ENCODE data around the gene OR8H1.

Gene OR8H1

DNA sequence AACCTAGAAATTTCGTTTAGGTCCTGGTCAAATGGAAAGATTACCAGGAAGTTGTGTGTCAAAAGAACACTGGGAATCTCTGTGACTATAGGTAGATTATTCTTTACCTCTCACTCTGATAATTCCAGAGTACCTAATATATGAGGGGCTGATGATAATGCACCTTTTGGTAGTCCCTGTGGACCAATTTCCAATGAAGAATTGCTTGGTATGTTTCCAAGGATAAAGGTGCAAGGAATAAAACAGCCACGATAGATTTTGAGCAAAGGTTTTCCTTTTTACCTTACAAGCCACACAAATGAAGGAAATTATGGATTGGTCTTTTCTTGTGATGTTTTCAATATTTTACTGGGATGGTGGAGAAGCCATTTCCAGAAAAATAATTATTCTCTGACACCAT, at the start of gene OR8H1:
Gene OR8H1 (minus strand): TSS at position 101 of the 400 bp plus-strand sequence. CDS start 1,192 bp downstream, outside the sequence.
- H3K4me3 ChIP-seq (ENCODE audit: low read depth, low read length) = no peak within 1 kb of the TSS

GRCh38 chr11:56340289-56340688, 48.2 kb upstream of the OR8H1 start:
- no peak overlapping the region for H3K4me3 ChIP-seq (ENCODE audit: low read depth, low read length)

GRCh38 chr11:56333156-56333555, 41.1 kb upstream of the OR8H1 start:
- no peak overlapping the region for H3K4me3 ChIP-seq (ENCODE audit: low read depth, low read length)

DNA sequence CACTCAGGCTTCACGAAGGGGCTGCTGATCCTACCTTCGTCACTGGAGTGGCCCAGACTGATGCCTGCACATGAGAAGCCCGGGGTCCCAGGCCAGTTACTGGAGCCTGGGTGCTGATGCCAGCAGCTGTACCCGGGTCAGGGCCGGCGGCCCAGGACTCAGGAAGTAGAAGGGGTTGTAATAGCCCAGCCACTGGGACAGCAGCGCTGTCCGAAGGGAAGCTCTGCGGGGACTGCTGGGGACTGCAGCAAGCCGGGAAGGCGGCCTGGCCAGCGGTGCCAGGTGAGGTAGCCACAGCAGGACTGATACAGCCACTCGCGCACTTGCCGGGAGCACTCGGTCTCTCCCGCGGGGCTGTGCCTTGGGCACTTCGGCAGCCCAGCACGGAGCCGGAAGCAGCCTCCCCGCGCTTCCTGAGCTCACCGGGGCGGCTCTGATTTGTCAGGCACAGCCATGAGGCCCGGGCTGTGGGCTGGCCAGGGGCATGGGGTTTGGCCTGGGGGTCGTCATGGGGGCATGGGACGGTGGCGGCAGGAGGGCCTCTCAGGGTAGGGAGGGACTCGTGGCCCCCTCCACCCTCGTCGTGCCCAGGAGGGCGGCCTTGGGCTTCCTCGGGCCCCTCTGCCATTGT, 39.9 kb upstream of the OR8H1 start:
- H3K4me3 ChIP-seq (ENCODE audit: low read depth, low read length) = no peak overlapping the region

DNA sequence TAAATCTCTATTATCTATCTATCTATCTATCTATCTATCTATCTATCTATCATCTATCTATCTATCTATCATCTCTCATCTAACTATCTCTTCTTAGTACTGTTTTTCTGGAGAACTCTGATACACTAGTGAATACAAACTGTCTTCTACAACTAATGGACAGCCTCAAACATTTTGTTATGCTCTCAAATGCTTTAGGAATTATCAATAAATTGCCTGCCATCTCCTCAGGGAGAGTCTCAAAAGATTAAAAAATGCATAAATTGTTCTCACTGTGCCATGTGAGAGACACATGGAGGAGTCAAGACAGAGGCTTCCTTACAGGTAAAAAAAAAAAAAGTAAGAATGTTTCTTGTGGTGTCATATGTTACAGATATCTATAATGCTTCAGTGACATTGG, 22.8 kb upstream of the OR8H1 start, which contains the start of gene OR8K3:
Gene OR8K3 (plus strand): TSS at position 301 of the 400 bp plus-strand sequence. CDS start 3,163 bp downstream, outside the sequence.
- H3K4me3 ChIP-seq (ENCODE audit: low read depth, low read length) = no peak within 1 kb of the TSS

DNA sequence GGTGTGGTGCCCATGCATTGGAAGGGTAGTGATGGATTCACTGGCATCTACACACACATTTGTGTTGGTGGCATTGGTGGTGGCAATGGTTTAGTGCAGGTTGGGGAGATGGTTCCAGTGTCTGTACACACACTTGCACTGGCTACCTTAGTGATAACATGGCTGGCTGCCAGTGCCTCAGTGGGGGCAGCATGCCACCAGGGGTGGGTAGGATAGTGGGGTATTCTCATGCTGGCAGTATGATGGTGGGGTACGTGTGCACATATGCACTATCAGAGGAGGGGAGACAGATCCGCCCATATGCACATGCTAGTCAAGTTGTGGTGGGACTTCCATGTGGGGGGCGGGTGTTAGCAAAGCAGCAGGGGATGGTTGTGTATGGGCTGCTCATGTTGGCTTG, 15.8 kb upstream of the OR8H1 start:
- H3K4me3 ChIP-seq (ENCODE audit: low read depth, low read length) = no peak overlapping the region

GRCh38 chr11:56296898-56297297, 4.8 kb upstream of the OR8H1 start:
- H3K4me3 ChIP-seq (ENCODE audit: low read depth, low read length) = no peak overlapping the region

DNA sequence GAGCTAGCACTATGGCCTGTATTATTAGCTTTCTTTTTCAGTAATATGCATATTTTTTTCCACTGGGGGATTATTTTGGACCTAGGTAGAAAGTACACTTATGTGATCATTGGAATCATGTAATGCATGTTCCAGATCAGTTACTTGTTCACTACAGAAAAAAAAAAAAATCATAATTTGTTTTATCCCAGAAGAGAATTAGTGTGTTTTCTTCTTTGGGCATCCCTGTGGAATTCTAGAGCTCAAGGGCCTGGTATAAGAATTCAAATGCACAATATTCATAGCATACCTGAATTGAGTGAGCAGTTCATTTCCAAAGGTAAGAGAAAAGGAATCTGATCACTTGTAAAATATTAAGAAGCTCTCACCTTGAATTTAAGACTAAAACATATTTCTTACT, 18.2 kb downstream of the OR8H1 start, which contains the start of gene OR5T1:
Gene OR5T1 (plus strand): TSS at position 301 of the 400 bp plus-strand sequence. CDS start 1,485 bp downstream, outside the sequence.
- H3K4me3 ChIP-seq (ENCODE audit: low read depth, low read length) = no peak within 1 kb of the TSS

GRCh38 chr11:56271092-56271491, 21.0 kb downstream of the OR8H1 start:
- no peak overlapping the region for H3K4me3 ChIP-seq (ENCODE audit: low read depth, low read length)

DNA sequence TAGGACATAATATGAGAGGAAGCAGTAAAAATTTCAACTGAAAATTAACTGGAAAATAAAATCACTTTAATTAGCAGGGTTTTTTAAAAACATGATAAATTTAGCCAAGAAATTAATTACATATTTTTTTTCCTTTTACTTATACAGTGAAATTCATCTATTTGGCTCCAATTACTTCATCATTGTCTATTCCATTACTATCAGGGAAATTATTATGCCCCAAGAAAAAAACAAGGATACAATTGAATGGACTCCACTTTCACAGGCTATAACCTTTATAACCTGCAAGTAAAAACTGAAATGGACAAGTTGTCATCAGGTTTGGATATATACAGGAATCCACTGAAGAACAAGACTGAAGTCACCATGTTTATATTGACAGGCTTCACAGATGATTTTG, 40.1 kb downstream of the OR8H1 start, which contains the start of gene OR5T3:
Gene OR5T3 (plus strand): TSS at position 301 of the 400 bp plus-strand sequence. CDS start 0 bp downstream, at position 301.
- no peak within 1 kb of the TSS for H3K4me3 ChIP-seq (ENCODE audit: low read depth, low read length)
